RPMI8226 (cell line): ENCODE results near the gene FARS2.
A peak's percentile ranks its signal among the peaks of the same experiment; 100 is the strongest.

Experiments used
- DNase-seq: peaks from one replicate; pipeline ENCODE4 v3.0.0-alpha.2; 2015

FARS2 gene

DNA sequence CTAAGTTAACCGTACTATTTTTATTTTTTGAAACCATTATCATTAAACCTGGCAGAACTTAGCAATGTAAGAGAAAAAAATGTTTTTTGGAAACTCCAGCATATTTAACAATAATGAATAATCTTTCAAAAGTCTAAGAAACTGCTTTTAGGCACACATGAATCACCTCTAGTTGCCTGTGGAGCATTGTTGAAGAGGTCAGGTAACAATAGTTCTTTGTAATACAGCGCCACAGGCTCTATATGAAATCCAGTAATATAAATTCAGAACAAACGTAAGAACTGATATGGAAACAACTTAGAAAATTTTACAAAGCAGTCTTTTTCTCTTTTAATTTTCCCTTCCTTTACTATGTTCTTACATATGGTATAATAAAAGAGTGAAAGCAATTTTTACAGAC is 10.9 kb upstream of the FARS2 start:
- DNase-seq, result no peak

DNA sequence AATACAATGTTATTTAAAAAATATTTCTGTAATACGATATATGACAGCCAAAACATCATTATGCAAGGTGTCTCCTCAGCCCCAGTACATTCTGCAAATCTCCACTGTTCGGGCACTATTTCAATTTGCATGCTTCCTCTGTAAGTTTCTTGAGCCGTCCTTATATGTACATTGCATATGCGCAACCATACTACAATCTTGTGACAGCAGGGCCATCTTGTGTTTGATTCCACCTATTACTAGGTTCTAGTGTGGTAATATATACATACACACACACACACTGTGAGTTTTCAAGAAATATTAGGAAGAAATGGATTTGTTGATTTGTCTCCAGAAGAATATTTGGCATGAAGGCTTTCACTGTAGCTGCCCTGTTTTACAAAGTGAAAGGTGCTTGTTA is 10.4 kb upstream of the FARS2 start:
- no peak for DNase-seq

DNA sequence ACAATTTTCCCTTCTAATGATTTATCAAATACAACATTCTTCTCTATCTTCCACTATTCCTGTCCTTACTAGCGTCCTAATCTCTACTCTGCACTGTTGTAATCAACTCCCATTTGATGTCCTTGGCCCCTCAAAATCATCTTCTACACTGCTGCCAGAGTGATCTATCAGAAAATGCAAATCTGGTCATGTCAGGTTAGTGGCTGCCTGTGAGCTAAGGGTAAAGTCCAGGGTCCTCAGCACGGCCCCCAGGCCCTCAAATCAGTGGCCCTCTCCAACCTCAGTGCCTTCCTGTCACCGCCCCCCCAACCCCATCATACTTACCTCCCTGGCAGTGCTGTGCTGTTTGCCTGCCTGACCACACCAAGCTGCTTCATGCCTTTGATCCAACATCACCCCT is 4.4 kb upstream of the FARS2 start:
- no peak for DNase-seq

DNA sequence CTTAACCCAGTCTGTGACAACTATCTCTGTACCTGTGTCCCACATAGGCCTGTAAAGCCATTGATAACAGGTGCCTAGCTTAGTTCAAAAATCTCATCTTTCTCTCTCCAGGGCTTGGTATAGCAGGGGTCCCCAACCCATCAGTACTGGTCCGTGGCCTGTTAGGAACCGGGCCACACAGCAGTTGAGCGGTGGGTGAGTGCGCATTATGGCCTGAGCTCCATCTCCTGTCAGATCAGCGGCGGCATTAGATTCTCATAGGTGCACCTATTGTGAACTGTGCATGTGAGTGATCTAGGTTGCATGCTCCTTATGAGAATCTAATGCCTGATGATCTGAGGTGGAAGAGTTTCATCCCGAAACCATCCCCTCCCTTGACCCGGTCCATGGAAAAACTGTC is 3.9 kb upstream of the FARS2 start:
- no peak for DNase-seq

DNA sequence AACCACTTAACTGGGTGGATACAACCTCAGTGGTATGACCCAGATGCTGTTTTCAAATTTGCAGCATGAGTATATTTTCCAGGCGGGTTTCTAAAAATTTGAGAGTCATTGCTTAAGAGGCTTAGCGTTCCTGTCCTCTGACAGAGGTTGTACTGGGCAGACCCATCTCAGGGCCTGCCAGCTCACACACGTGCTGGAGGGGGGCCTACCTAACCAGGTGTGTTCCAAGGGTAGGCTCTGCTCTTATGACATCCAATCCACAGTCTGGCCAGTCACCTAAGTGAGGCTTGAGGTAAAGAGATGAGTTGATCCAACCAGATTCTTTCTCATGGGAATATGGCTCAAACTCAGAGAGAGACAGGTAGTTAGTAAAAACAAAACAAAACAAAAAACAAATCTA is 1.9 kb upstream of the FARS2 start:
- DNase-seq, result peak; percentile 10

DNA sequence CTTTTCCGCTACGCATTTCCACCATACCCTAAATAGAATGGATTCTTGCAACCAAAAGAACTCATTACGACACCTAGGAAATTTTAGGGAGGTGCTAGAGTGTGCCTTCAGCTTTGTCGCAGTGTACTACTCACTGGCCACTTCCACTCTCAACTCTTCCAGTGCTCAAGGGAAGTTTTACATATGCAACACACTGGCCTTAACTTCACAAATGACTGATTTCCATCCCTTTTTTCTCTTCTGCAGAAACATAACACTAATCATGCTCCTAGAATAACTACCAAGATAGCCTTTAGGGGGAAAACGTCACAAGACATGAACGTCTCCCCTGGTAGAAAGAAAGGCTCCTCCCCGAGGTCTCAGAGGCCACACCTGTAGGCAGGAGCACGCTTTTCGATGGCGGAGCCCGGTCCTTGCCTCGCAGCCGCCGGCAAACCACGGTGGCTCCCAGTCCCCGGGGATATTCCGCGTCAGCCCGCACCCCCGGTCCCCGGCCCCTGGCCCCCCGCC is 1.1 kb upstream of the FARS2 start:
- DNase-seq, result peak; percentile 94

DNA sequence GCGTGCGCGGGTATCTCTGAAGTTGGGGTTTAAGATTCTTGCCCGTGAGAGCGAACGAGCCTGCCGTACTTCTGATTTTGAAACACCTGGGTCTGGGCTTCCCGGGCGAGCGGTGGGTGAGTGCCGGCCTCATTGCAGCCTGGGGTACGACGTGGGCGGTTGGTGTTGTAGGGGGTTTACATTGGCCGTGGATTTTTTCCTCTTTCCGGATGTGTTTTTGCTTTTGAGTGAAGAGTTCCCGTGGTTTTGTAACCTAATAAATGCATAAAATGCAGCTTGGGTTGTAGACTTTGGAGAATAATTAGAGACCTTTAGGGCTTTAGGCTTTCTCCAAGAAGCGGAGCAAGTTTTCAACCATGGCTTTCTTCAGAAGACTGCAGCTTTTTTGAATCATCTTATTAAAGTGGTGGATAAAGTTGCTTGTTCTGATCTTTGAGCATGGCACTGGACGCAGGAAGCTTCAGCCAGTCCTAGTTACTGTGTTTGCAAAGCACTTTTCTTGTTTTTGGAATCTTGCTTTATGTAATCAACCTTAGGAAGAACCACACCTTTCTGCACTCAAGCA is 314 bp downstream of the FARS2 start:
- no peak for DNase-seq

DNA sequence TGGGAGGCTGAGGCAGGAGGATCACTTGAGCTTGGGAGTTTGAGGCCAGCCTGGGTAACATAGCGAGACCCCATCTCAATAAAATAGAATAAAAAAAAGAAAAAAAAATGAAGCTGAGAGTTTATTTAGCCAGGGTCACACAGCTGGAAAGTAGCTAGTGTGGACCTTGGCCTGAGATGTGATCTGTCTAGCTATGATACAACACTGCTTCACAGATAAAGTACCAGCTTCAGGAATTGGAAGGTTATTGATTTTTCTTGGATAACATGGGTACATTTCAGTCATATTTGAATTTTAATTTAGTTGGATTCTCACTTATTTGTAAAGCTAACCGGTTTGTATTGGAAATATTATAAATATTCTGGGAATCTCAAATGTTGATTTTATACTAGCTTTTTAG is 5.1 kb downstream of the FARS2 start:
- no peak for DNase-seq

DNA sequence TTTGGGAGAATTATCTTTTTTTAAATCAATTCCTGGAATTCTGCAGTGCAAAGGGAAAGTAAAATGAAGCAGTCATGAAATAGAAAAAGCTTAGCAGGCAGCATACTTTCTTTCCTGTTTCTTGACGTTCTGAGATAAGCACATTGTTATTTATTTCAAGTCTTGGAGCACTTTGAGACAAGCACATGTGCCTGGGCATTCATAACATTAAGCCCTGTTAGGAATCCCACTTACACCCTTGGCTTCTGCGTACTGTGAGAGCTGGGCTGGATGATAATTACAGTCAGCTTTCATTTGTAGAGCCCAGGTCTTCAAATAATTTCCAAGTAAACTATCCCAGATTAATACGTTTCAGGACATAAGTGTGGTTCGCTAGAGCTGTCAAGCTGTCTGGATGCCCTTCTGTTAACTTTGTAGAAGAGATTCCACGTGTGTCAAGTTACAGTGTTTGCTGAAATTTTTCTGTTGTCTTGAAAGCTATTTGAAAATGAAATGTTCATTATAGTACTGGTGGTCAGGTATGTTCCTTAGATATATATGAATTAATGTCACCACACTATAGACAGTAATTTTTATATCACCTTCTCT is 8.9 kb downstream of the FARS2 start:
- DNase-seq, result no peak

DNA sequence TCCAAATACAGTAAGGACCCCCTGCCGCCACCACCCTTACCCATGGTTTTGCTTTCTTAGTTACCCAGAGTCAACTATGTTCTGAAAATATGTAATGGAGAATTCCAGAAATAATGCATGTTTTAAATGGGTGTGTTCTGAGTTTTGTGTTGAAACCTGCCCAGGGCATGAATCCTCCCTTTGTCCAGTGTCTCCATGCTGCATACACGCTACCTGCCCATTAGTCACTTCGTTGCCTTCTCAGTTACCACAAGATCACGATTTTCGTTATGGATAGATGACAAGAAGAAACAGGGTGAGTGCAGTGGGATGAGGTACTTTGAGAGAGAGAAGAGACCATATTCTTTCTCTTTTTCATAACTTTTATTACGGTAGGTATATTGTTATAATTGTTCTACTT is 10.6 kb downstream of the FARS2 start:
- DNase-seq, result no peak

DNA sequence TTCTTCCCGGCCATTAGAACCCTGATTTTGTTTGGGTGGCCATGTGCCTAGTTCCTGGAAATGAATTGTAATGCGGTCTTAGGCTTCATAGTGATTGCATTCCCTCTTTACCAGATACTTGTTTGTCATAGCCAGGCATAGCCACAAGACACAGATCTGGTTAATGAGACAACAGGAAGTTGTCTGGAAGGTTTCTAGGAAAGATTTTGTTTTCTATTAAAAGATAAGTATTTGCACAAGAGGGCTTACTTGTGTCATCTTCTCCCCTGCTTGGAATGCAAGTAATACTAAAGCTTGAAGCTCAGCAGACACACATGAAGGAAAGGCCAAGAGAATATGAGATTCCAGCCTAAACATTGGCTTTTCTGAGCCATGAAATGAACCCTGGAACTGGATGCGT is 12.9 kb downstream of the FARS2 start:
- DNase-seq, result no peak

DNA sequence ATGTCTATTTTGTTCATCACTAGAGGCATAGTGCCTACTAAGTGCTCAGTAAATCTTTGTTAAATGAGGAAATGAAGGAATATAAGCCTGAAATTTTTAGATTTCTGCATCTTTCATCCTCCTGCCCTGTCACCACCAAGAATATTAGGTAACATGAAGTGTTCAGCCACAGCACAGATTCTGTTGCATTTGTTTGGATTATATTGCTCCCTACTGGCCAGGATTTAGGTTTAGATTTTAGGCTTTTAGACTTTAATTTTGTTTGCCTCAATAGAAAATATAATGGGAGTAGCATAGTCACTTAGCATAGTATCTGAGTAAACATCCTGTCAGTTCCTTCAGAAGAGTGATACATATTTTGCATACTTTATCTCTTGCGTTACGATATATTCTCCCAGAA is 14.2 kb downstream of the FARS2 start:
- no peak for DNase-seq

DNA sequence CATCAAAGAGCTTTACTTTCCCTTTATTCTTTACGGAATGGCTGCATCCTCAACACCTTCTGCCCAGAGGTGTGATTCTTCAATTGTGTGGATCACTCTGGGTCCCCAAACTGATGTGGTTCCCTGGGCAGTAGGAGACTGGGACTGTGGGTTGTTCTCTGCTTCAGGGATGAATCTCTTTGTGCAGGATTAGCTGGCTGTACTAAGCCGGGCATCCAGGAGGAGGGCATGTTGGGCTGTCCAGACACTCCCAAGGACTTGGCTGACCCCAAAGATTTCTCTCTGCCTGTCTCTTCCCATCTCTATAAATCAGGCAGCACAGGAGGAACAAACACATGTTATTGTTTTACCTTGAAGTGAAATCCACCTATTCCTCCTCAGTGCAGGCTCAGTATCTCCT is 15.3 kb downstream of the FARS2 start:
- DNase-seq, result no peak

DNA sequence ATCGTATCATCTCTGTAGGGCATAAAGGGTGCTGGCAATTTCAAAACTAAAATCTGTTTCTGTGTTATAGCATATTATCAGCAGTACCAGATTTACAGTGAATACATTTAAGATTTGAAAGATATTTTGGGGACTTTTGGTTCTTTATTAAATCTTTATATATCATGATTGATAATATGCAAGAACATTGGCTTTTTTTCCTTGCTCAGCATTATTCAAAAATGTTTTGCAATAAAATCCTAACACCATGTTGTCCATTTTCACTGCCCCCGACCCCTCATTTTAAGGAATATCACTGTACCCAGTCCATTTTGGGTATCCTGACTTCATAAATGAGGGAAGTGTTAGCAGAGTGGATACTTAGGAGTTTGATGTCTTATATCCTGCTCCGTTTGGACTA is 16.3 kb downstream of the FARS2 start:
- DNase-seq, result no peak

DNA sequence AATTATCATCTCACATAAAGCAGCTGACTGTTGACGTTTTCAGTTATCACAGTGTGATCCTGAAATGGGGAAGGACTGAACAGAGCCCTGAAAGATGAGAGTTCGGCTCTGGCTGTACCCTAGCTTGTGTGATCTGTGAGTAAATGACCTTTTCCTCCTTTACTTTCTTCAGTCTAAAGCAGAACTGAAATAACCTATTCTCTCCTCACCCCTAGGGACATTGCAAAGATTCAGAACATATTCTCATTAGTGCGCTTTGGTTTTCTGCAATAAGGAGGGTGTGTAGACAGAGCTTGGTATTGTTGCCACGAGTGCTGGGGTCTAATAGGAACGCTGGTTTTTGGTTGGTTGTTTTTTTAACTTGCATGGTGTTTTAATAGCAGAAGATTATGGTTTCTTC is 16.7 kb downstream of the FARS2 start:
- no peak for DNase-seq

DNA sequence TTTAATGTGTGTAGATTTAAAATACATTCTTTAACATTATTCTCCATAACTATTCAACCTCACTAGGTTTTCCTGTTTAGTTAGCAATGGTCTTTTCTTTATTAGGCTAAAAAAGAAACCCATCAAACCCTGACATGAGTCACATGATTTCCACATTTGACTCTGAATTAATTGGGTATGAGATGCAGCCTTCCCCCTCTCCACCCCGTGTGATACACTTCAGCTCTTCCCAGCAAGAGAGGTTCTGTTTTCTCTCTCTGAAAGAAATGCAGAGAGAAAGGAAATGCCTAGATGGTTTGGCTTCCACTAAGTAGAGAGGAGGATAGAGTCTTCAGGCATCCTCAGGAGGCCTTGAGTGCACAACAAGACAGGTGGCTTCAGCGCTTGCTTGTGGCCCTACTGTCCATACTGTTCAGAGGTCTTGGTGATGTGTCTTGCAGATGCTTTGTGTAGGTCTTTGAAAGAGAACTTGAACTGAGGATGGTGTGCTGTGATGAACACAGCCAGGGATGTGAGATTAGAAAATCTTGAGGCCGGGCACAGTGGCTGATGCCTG is 17.3 kb downstream of the FARS2 start:
- DNase-seq, result no peak

DNA sequence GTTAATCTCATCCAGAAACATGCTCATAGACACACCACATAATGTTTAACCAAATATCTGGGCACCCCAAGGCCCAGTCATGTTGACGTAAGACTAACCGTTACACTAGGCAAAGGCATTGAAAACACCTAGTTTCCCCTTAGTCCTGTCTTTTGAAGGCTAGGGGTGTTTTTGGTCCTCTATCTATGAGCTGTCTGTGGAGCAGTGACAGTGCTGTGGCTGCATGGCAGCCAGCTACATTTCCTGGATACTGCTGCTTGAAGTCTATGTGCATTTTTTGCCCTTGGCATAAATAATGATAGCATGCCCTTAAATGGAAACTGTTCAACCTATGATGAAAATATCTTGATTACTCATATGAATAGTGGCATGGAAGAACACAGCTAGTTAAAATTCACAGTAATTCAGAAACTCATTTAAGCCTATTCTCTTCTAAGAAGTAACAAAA is 18.6 kb downstream of the FARS2 start:
- DNase-seq, result no peak

DNA sequence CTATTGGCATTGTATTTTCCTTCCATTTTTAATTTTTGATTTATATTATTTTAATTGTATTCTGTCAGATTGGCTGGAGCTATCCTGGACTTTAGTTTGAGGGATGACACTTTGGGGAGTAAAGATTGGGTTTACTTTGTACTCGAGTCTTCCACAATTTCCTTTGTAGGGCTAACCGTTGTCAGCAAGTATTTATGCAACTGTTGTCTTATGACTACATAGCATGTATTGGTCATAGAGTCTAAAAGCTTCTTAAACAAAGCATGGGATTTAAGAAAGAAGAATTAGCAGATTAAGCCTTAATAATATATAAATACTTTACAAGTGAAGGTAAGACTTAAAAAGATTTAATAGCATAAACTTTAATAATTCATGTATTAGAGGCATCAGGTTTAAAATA is 19.6 kb downstream of the FARS2 start:
- DNase-seq, result no peak

DNA sequence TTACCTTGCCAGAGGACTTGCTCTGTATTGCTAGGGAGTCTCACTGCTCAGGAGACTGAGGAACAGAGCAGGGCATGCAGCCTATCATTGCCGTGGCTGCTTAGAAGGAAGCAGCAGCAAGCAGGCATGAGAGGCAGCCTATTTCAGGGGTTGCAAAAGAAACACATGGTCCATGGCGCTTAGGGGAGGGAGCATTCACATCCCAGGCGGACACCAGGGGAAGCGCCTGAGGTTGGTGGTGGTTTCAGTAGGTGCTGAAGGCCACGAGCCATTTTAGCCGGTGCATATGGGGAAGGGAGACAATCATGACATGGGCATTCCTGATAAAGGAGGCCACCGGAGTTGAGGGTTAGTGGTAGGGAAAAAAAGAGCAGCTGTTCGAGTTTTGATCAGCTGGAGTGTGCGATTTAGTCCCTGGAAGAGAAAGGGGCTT is 20.9 kb downstream of the FARS2 start:
- DNase-seq, result no peak

DNA sequence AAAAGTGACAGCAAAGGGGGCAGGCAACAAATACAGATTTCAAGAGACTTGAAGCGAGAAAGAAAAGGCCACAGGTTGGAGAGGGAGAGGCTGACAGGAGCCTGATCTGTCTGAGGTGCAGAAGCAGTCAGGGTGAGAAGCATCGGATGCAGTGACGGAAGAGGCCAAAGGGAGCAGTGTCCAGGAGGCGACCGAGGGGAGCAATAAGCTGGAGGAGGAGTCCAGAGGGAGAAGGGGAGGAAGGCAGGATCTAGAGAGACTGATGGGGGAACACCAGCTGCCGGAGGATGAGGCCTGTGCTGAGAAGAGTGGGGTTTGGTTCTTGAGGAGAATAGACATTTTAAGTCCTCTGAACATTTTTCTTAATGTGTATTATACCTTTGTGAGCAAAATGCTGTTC is 23.8 kb downstream of the FARS2 start:
- DNase-seq, result no peak

DNA sequence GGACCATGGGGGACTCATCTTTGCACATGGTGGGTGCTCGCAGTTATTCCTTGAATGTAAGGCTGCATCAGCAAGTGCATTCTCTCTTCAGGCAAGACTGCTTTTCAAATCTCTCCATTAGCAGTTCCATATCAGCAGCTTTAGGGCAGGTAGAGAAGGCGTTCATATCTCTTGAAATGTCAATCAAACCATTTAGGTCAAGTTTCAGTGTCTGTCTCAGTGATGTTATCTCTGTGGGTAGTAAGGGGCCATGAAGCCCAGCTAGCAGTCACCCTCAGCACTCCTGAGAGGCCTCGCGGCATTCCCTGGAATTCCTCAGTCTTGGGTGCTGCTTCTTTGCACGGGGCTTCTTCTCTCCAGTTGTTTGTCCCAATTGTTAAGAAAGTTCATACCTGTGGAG is 24.2 kb downstream of the FARS2 start:
- no peak for DNase-seq

DNA sequence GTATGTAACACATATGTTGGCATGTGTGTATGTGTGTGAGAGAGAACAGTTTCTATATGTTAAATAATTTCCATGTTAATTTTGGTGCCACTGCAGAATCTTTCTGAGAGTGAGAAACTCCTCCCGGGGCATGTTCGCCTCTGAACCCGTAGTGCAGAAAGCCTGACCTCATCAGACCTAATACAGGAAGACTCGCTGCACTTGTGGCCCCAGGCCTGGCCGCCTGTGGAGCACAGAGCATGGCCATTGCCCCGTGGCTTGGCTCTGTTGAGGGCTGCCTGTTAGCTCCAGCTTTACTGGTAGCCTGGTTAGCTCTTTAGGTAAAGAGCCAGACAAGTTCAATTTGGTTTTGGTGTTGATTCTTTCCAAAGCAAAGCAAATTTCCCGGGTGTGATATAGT is 25.5 kb downstream of the FARS2 start:
- no peak for DNase-seq

DNA sequence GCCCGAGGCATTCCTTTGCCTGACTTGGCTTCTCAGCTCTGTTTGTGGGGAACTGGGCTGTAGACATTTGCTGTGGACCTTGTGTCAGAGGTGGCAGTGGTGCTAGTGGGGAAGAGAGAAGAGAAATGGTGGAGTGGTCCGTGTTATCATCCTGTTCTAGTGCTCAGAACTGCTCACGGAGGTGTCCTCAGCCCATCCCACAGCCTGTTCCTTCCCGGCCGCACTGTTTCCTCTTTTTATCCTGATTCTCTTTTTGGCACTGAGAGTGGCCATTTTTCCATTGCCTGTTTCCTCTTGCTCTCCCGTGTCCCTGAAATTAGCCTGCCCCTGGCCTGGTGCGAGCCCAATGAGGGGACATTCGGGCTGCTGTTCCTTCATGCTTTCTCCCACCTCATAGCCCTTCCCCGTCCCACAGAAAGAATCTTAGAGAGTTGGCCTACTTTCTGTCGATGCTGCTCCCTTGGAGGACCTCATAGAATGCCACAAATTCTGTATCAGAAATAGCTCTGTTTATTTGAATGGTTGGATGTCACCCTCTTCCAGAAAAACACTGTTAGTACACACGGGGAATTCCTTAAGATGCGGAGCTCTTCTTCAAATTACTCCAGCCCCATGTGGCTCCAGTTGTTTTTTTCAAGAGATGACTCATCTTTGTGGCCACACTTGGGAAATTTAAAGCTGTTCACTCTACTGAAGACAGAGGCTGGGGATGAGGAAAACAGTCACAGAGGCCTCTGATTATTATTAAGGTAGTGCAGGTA is 26.1 kb downstream of the FARS2 start:
- DNase-seq, result no peak

DNA sequence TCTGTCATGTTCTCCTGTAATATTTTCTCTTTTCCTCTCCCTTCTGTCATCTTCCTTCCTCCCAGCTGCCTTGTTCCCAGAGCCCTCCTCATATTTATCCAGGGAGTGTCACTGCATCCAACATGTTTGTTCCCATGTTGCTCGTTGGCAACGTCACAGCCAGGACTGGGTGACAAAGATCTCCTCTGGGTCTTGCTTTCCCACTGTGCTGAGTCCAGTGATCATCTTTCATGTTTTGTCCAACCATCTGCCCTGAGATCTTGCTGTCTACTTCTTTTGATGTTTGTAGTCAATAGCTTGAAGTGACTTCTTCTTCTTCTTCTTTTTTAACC is 26.6 kb downstream of the FARS2 start:
- no peak for DNase-seq
